Colonic mucosa (tissue), 4 donors: Measurements from ENCODE around the gene TEN1. TPM values are rescaled to one million over a fixed set of nuclear protein-coding genes. Genes with fewer than 3 reads are reported as not detected.

ENCODE experiments used
- DNase-seq: peaks from one replicate; pipeline ENCODE4 v3.0.0-alpha.2; 2020
- H3K27ac ChIP-seq: fragments of 200-600 bp; one replicate; pipeline ENCODE4 v1.8.0; 2021
- H3K27me3 ChIP-seq: fragments of 200-600 bp; one replicate; pipeline ENCODE4 v1.8.0; 2021
- H3K36me3 ChIP-seq: fragments of 200-600 bp; one replicate; pipeline ENCODE4 v1.8.0; 2021
- H3K4me1 ChIP-seq: fragments of 200-600 bp; one replicate; pipeline ENCODE4 v1.8.0; 2021; ENCODE audit warnings: mild to moderate bottlenecking
- H3K4me3 ChIP-seq: fragments of 200-600 bp; one replicate; pipeline ENCODE4 v1.8.0; 2021
- H3K9ac ChIP-seq, 2 donors: one replicate each; pipeline ENCODE4 v1.7.0; 2013; ENCODE audit warnings: control low read depth in 2 of 2, low read depth in 2 of 2, low read length in 2 of 2
- H3K9me3 ChIP-seq: fragments of 200-600 bp; one replicate; pipeline ENCODE4 v1.8.0; 2021
- intact Hi-C: fragments of 100-400 bp; cut with DNase I; formaldehyde crosslinking; loops from one replicate; pipeline ENCODE4 v1.14.1; 2022
- total RNA-seq, 2 donors: library from RNA; stranded (reverse); fragmentation: NEBNext Ultra II Directional in 1 of 2; extraction: Animal tissue kit (Norgen Biotek cat#: 25700) in 1 of 2; gene quantifications; one replicate each; pipeline ENCODE4 v1.2.1, GENCODE V29; 2021
- TF ChIP-seq, protein P1 (sequence below): fragments of 200-600 bp; IDR thresholded peaks from one replicate; pipeline ENCODE4 v1.8.0; 2022; ENCODE audit warnings: antibody characterized with exemption, mild to moderate bottlenecking
- donor health status: healthy.
- donor health status: DM: no; HTN: no; CAD: no.
- donor health status: DM: no; HTN: no; CAD: no.

TEN1 gene
- total RNA-seq, 2 donors from 2014 or later, result 15.9 to 18.6 TPM

DNA sequence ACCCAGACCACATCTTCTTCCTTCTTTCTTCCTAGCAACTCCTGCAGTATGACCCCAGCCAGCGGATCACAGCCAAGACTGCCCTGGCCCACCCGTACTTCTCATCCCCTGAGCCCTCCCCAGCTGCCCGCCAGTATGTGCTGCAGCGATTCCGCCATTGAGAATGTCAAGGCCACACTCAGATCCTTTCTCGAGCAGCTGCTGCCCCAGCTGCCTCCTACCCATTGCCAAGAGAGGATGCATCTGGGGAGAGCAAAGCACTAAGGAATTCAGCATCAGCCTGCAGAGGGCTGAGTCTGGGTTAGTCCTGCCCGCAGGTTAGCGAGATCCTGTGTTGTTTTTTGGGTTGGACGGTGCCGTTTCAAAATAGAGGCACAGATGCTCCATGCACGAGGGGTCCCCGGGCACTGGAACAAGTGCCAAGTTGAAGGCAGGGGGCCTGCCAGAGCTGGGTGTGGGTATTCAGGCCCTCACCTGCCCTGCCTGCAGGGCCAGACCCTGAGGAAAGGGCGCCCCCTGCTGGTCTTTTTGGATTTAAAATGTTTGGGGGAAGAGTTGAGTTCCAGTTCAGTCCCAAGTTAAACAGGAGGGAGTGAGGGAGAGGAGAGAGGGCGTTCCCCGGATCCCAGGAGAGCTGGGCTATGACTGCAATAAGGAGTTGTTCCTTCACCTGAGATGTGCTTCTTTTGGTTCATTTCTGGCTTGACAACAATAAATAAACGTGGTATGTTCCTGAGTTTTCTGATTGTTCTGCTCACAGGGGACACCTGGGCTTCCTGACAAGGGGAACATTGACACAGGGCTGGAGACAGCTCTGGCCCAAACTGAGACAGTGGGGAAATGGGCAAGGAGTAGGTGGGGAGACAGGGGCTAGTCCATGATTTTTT, 26.5 kb downstream of the TEN1 start:
- intact Hi-C loops, result loop anchor here (2.0 kb wide), 1 partner anchor 99 kb away; no protein-coding TSS in a partner anchor
- Histone ChIP-seq H3K27ac (no peak overlapping the region), H3K9me3 (no peaks in the 10 kb centered on the region), H3K4me3 (no peak overlapping the region), H3K4me1 (peaks cover 4% of the 10 kb centered on the region), H3K9ac (no peak overlapping the region), H3K36me3 (no peaks in the 10 kb centered on the region), H3K27me3 (no peaks in the 10 kb centered on the region)
- peak; percentile 95 for DNase-seq
- TF ChIP-seq, protein P1, sequence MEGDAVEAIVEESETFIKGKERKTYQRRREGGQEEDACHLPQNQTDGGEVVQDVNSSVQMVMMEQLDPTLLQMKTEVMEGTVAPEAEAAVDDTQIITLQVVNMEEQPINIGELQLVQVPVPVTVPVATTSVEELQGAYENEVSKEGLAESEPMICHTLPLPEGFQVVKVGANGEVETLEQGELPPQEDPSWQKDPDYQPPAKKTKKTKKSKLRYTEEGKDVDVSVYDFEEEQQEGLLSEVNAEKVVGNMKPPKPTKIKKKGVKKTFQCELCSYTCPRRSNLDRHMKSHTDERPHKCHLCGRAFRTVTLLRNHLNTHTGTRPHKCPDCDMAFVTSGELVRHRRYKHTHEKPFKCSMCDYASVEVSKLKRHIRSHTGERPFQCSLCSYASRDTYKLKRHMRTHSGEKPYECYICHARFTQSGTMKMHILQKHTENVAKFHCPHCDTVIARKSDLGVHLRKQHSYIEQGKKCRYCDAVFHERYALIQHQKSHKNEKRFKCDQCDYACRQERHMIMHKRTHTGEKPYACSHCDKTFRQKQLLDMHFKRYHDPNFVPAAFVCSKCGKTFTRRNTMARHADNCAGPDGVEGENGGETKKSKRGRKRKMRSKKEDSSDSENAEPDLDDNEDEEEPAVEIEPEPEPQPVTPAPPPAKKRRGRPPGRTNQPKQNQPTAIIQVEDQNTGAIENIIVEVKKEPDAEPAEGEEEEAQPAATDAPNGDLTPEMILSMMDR, result peak; percentile 78

DNA sequence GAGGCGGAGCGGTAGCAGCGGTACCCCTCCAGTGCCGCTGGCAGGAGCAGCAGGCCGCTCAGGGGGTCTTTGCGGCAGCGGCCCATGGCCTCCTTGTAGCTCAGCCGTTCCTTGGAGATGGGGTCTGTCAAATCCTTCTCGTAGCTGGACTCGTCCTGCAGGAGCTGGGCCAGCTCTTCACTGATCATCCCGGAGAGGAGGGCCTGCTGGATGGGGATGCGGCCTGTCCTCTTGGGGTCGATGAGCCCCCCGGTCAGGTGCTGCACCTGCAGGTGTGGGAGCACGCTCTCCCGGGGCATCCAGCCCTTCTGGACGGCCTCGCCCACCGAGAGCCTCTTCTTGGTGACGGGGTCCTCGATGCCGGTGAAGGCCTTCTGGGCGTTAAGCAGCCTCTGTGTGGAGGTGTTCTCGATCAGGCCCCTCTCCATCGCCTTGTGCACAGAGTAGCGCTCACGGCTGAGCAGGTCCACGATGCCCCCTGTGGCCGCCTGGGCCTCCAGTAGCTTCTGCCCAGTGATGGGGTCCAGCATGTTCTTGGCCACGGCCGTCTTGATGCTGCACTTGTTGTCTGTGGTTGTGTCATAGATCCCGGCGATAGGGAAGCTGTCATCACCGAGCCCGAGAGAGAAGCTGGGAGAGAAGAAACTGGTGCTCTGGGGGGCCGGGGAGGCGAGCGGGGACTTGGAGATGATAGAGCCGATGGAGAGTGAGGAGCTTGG, 28.2 kb downstream of the TEN1 start:
- Histone ChIP-seq H3K4me1 (no peaks in the 10 kb centered on the region), H3K4me3 (no peak overlapping the region), H3K36me3 (no peaks in the 10 kb centered on the region), H3K9me3 (no peaks in the 10 kb centered on the region), H3K27ac (no peak overlapping the region), H3K9ac (no peak overlapping the region), H3K27me3 (no peaks in the 10 kb centered on the region)
- no peak for DNase-seq
- TF ChIP-seq, protein P1, result no peak
- intact Hi-C loops, result loop anchor here (2.0 kb wide), 1 partner anchor 100 kb away; no protein-coding TSS in a partner anchor

DNA sequence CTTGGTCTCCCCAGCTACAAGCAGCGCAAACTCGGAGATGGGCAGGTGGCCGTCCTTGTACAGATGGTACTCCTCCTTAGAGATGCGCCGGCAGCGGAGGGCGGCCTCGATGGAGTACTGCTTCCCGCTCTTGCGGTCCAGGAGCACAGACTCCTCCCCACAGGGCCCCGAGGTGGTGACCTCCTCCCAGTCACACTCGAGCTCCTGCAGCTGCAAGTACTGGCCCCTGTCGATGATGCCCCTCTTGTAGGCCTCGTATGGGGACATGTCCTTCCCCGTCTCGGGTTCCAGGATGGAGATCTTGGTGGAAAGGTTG, 28.8 kb downstream of the TEN1 start:
- intact Hi-C loops, result loop anchor here (2.0 kb wide), 1 partner anchor 101 kb away; no protein-coding TSS in a partner anchor
- DNase-seq, result no peak
- Histone ChIP-seq H3K4me3 (no peak overlapping the region), H3K4me1 (no peaks in the 10 kb centered on the region), H3K9me3 (no peaks in the 10 kb centered on the region), H3K36me3 (no peaks in the 10 kb centered on the region), H3K27me3 (no peaks in the 10 kb centered on the region), H3K9ac (no peak overlapping the region), H3K27ac (no peak overlapping the region)
- TF ChIP-seq, protein P1, result no peak

DNA sequence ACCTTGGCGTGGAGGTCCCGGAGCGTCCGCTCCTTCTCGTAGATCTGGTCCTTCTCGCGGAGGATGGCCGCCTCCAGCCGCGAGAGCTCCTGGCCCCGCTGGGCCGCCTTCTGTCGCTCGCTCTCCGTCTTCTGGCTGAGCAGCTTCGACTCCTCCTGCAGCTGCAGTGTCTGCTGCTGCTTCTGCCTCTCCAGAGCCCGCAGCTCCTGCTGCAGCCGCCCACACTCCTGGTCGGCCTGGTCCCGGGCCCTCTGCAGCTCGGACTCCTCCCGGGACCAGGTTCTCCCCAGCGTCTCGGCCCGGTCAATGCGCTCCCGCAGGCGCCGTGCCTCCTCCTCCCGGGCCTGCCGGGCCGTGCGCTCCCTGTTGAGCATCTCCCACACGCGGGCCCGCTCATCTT, 29.2 kb downstream of the TEN1 start:
- Histone ChIP-seq H3K36me3 (no peaks in the 10 kb centered on the region), H3K27ac (no peak overlapping the region), H3K4me1 (no peaks in the 10 kb centered on the region), H3K4me3 (no peak overlapping the region), H3K9ac (no peak overlapping the region), H3K9me3 (no peaks in the 10 kb centered on the region), H3K27me3 (no peaks in the 10 kb centered on the region)
- TF ChIP-seq, protein P1, result no peak
- intact Hi-C loops, result no loop called here
- DNase-seq, result no peak

DNA sequence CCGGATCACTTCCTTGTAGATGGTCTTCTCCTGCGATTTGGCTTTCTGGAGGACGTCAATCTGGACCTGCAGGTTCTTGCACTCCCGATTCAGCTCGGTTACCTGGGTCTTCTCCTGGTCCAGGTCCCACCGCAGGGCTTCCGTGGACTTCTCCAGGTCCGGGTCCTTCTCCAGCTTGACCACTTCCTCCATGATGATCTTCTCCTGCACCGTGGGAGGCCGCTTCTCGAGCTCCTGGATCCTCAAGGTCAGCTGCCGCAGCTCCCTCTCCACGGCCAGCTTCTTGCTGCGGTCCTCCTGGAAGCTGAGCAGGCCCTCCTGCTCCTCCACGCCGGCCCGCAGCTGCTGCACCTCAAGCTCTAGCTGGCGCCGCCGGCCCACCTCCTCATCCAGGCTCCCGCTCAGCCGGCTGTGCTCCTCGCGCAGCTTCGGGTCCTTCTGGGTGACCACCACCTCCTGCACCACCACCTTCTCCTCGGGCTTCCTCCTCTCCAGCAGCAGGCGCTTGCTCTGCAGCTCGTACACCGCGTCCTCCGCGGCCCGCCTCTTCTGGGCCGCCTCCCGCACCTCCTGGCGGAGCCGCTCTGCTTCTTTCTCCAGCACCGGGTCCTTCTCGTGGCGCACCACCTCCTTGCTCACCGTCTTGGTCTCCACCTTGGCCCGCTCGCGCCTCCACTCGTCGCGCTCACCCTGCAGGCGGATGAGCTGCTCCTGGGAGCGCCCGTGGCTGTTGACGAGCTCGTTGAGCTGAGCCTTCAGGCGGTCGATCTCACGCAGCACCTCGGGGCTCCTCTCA, 29.8 kb downstream of the TEN1 start:
- H3K9me3 ChIP-seq, result no peaks in the 10 kb centered on the region
- H3K36me3 ChIP-seq, result no peaks in the 10 kb centered on the region
- no peaks in the 10 kb centered on the region for H3K27me3 ChIP-seq
- no peak overlapping the region for H3K9ac ChIP-seq
- intact Hi-C loops, result no loop called here
- TF ChIP-seq, protein P1, result no peak
- H3K4me3 ChIP-seq, result no peak overlapping the region
- H3K4me1 ChIP-seq, result no peaks in the 10 kb centered on the region
- no peak for DNase-seq
- H3K27ac ChIP-seq, result no peak overlapping the region
